ENCODE results near the gene KCTD15.

KCTD15 gene

DNA sequence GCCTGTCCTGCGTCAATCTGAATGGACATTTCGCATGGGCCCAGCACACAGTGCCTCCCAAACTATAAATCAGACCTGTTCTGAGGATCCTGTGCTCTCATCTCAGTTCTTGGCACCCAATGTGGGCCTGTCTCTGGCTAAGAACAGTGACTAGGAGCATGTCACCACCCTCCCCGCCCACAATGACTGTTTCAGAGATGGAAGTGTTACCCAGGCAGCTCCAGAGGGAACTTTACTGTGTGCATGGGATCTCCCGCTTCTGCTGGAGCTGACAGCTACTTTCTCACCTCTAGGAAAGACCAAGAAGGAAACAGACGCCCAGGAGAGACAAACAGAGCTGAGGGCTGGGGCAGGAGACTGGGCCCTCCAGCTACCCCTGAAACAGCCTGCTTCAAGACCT is 45.0 kb downstream of the KCTD15 start:
- Histone ChIP-seq H2AFZ (ENCODE audit: low read length) (no peak overlapping the region), H3K27ac (ENCODE audit: low read depth, low read length, poor library complexity, severe bottlenecking) (no peak overlapping the region), H3K4me2 (ENCODE audit: low read length) (no peak overlapping the region), H4K20me1 (ENCODE audit: insufficient read depth, low read length) (no peaks in the 10 kb centered on the region), H3F3A (ENCODE audit: insufficient read depth, low read length) (no peaks in the 10 kb centered on the region), H3K9me2 (ENCODE audit: low read depth, low read length) (no peaks in the 10 kb centered on the region), H3K4me3 (ENCODE audit: low read depth, low read length, poor library complexity, severe bottlenecking) (no peak overlapping the region), H3K27me3 (ENCODE audit: insufficient read depth, low read length) (no peaks in the 10 kb centered on the region), H3K79me2 (ENCODE audit: insufficient read depth, low read length) (no peaks in the 10 kb centered on the region), H3K9me3 (ENCODE audit: low read length) (no peaks in the 10 kb centered on the region), H3K36me3 (ENCODE audit: insufficient read depth, low read length) (no peaks in the 10 kb centered on the region), H3K4me1 (ENCODE audit: insufficient read depth, low read length, severe bottlenecking) (no peaks in the 10 kb centered on the region), H3K9ac (ENCODE audit: low read length) (no peak overlapping the region)
- TF ChIP-seq, protein P1, sequence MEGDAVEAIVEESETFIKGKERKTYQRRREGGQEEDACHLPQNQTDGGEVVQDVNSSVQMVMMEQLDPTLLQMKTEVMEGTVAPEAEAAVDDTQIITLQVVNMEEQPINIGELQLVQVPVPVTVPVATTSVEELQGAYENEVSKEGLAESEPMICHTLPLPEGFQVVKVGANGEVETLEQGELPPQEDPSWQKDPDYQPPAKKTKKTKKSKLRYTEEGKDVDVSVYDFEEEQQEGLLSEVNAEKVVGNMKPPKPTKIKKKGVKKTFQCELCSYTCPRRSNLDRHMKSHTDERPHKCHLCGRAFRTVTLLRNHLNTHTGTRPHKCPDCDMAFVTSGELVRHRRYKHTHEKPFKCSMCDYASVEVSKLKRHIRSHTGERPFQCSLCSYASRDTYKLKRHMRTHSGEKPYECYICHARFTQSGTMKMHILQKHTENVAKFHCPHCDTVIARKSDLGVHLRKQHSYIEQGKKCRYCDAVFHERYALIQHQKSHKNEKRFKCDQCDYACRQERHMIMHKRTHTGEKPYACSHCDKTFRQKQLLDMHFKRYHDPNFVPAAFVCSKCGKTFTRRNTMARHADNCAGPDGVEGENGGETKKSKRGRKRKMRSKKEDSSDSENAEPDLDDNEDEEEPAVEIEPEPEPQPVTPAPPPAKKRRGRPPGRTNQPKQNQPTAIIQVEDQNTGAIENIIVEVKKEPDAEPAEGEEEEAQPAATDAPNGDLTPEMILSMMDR (IDR thresholded peaks at IDR 0.05; ENCODE audit: low read length): no peak
- no peak for TF ChIP-seq EZH2 (IDR thresholded peaks at IDR 0.05; ENCODE audit: borderline replicate concordance, low read length)

DNA sequence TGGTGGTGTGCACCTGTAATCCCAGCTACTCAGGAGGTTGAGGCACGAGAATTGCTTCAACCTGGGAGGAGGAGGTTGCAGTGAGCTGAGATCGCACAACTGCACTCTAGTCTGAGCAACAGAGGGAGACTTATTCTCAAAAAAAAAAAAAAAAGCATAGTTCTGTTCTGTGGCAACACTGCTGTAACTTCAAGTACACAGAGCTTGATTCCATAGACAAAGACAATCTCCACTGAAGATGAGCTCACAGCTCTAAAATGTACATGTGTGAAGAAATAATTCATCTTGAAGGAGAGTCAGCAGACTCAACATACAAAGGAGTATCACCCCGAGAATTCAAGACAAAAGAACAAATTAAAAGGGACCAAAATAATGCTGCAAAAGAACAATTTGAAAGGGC is 47.8 kb downstream of the KCTD15 start:
- H3K27ac ChIP-seq (ENCODE audit: low read depth, low read length, poor library complexity, severe bottlenecking): no peak overlapping the region
- H4K20me1 ChIP-seq (ENCODE audit: insufficient read depth, low read length): no peaks in the 10 kb centered on the region
- no peaks in the 10 kb centered on the region for H3K9me2 ChIP-seq (ENCODE audit: low read depth, low read length)
- H3K4me3 ChIP-seq (ENCODE audit: low read depth, low read length, poor library complexity, severe bottlenecking): no peak overlapping the region
- no peak overlapping the region for H3K9ac ChIP-seq (ENCODE audit: low read length)
- H3K36me3 ChIP-seq (ENCODE audit: insufficient read depth, low read length): no peaks in the 10 kb centered on the region
- H3K27me3 ChIP-seq (ENCODE audit: insufficient read depth, low read length): no peaks in the 10 kb centered on the region
- H2AFZ ChIP-seq (ENCODE audit: low read length): no peak overlapping the region
- no peaks in the 10 kb centered on the region for H3K79me2 ChIP-seq (ENCODE audit: insufficient read depth, low read length)
- TF ChIP-seq, protein P1 (IDR thresholded peaks at IDR 0.05; ENCODE audit: low read length): no peak
- no peak for TF ChIP-seq EZH2 (IDR thresholded peaks at IDR 0.05; ENCODE audit: borderline replicate concordance, low read length)
- no peaks in the 10 kb centered on the region for H3K4me1 ChIP-seq (ENCODE audit: insufficient read depth, low read length, severe bottlenecking)
- no peaks in the 10 kb centered on the region for H3K9me3 ChIP-seq (ENCODE audit: low read length)
- no peaks in the 10 kb centered on the region for H3F3A ChIP-seq (ENCODE audit: insufficient read depth, low read length)
- no peak overlapping the region for H3K4me2 ChIP-seq (ENCODE audit: low read length)

DNA sequence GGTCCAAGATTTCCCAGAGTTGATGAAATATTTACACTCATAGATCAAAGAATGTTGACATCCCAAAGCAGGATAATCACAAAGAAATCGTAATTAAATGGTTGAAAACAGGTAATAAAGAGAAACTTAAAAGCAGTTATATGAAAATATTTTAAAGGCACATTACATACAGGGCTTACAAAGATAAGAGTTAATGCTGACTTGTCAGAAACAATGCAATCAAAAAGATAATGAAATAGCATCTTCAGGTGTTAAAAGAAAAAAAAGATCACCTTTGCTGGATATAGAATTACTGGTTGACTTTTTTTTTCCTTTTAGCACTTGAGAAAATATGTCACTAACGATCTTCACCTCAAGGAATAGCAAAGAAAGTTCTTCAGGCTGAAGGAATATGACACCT is 48.8 kb downstream of the KCTD15 start:
- Histone ChIP-seq H3K4me1 (ENCODE audit: insufficient read depth, low read length, severe bottlenecking) (no peaks in the 10 kb centered on the region), H3K27me3 (ENCODE audit: insufficient read depth, low read length) (no peaks in the 10 kb centered on the region), H3K27ac (ENCODE audit: low read depth, low read length, poor library complexity, severe bottlenecking) (no peak overlapping the region), H3K9me2 (ENCODE audit: low read depth, low read length) (no peaks in the 10 kb centered on the region), H3K36me3 (ENCODE audit: insufficient read depth, low read length) (no peaks in the 10 kb centered on the region), H3K4me2 (ENCODE audit: low read length) (no peak overlapping the region), H3K9ac (ENCODE audit: low read length) (no peak overlapping the region), H3K79me2 (ENCODE audit: insufficient read depth, low read length) (no peaks in the 10 kb centered on the region), H3F3A (ENCODE audit: insufficient read depth, low read length) (no peaks in the 10 kb centered on the region), H2AFZ (ENCODE audit: low read length) (no peak overlapping the region), H4K20me1 (ENCODE audit: insufficient read depth, low read length) (no peaks in the 10 kb centered on the region), H3K9me3 (ENCODE audit: low read length) (no peaks in the 10 kb centered on the region), H3K4me3 (ENCODE audit: low read depth, low read length, poor library complexity, severe bottlenecking) (no peak overlapping the region)
- no peak for TF ChIP-seq EZH2 (IDR thresholded peaks at IDR 0.05; ENCODE audit: borderline replicate concordance, low read length)
- TF ChIP-seq, protein P1 (IDR thresholded peaks at IDR 0.05; ENCODE audit: low read length): no peak
